HEK293 (cell line): Measurements from ENCODE around the gene DEAF1.

Experiments
- CTCF ChIP-seq: fragments of 450-650 bp; formaldehyde crosslinking; IDR thresholded peaks from 2 replicates; pipeline ENCODE4 v1.5.1; 2016; ENCODE audit warnings: missing biosample characterization, missing genetic modification characterization
- HOXA7 ChIP-seq: sonication (generic); formaldehyde crosslinking; IDR thresholded peaks from 2 replicates; pipeline ENCODE4 v1.8.1; 2022; ENCODE audit warnings: missing genetic modification reagents, borderline replicate concordance
- PBX3 ChIP-seq: sonication (generic); formaldehyde crosslinking; IDR thresholded peaks from 2 replicates; pipeline ENCODE4 v1.8.1; 2022; ENCODE audit warnings: mild to moderate bottlenecking, moderate library complexity, missing genetic modification reagents
- ZBTB21 ChIP-seq: fragments of 450-650 bp; formaldehyde crosslinking; IDR thresholded peaks from 2 replicates; pipeline ENCODE4 v1.5.1; 2017; ENCODE audit warnings: missing biosample characterization, missing genetic modification characterization
- ZBTB7A ChIP-seq: fragments of 450-650 bp; formaldehyde crosslinking; IDR thresholded peaks from 2 replicates; pipeline ENCODE4 v1.5.1; 2016; ENCODE audit warnings: low read depth, missing biosample characterization, missing genetic modification characterization
- ZEB2 ChIP-seq: fragments of 450-650 bp; formaldehyde crosslinking; IDR thresholded peaks from 2 replicates; pipeline ENCODE4 v1.5.1; 2016; ENCODE audit warnings: missing biosample characterization, missing genetic modification characterization
- ZFP3 ChIP-seq: fragments of 450-650 bp; formaldehyde crosslinking; IDR thresholded peaks from 2 replicates; pipeline ENCODE4 v1.5.1; 2016; ENCODE audit warnings: low read depth, missing biosample characterization, missing genetic modification characterization
- ZNF121 ChIP-seq: fragments of 450-650 bp; formaldehyde crosslinking; IDR thresholded peaks from 2 replicates; pipeline ENCODE4 v1.5.1; 2016; ENCODE audit warnings: missing biosample characterization, missing genetic modification characterization
- ZNF16 ChIP-seq: fragments of 450-650 bp; formaldehyde crosslinking; IDR thresholded peaks from 2 replicates; pipeline ENCODE4 v1.5.1; 2016; ENCODE audit warnings: low read depth, missing biosample characterization, missing genetic modification characterization
- ZNF24 ChIP-seq: fragments of 450-650 bp; formaldehyde crosslinking; IDR thresholded peaks from 2 replicates; pipeline ENCODE4 v1.5.1; 2016; ENCODE audit warnings: missing biosample characterization, missing genetic modification characterization
- ZNF660 ChIP-seq: fragments of 450-650 bp; IDR thresholded peaks from 2 replicates; pipeline ENCODE4 v1.5.1; 2018; ENCODE audit warnings: missing biosample characterization, mild to moderate bottlenecking, missing genetic modification characterization
- ZSCAN16 ChIP-seq: fragments of 450-650 bp; formaldehyde crosslinking; IDR thresholded peaks from 2 replicates; pipeline ENCODE4 v1.5.1; 2016; ENCODE audit warnings: missing biosample characterization, missing genetic modification characterization
- TF ChIP-seq, protein P1 (sequence below): fragments of 450-650 bp; formaldehyde crosslinking; IDR thresholded peaks from 2 replicates; pipeline ENCODE4 v1.5.1; 2016; ENCODE audit warnings: missing biosample characterization, missing genetic modification characterization
- TF ChIP-seq, protein P2 (sequence below): fragments of 450-650 bp; formaldehyde crosslinking; conservative IDR thresholded peaks from 2 replicates; pipeline ENCODE4 v1.5.1; 2016; ENCODE audit warnings: low read depth, missing biosample characterization, missing genetic modification characterization

DNA sequence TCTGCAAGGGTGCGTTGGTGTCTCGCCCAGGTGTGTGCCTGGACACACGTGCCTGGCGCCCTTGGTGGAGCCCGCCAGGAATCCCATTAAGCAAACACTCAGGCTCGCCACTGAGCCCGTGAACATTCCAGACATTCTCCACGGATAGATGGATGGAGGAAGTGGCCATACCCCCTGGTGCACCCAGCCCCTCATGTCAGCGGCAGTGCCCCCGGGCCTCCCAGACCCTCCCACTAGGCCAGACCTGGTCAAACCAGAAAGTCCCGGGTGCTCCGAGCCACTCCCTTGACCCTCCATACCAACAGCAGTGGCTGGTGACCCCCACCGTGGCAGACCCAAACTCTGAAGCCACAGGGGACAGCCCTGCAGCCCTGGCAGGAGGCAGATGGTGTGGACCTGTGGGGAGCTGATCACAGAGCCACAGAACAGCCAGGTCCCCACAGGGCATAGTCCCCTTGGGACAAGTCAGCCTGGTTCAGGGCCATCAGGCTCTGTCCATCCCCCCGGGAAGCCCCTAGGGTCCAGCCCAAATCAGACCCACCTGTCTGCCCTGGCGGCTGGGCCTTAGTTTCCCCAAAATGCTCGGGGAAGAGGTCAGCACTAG, 12.9 kb upstream of the DEAF1 start:
- TF ChIP-seq, protein P1, sequence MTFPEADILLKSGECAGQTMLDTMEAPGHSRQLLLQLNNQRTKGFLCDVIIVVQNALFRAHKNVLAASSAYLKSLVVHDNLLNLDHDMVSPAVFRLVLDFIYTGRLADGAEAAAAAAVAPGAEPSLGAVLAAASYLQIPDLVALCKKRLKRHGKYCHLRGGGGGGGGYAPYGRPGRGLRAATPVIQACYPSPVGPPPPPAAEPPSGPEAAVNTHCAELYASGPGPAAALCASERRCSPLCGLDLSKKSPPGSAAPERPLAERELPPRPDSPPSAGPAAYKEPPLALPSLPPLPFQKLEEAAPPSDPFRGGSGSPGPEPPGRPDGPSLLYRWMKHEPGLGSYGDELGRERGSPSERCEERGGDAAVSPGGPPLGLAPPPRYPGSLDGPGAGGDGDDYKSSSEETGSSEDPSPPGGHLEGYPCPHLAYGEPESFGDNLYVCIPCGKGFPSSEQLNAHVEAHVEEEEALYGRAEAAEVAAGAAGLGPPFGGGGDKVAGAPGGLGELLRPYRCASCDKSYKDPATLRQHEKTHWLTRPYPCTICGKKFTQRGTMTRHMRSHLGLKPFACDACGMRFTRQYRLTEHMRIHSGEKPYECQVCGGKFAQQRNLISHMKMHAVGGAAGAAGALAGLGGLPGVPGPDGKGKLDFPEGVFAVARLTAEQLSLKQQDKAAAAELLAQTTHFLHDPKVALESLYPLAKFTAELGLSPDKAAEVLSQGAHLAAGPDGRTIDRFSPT, result no peak
- TF ChIP-seq ZBTB7A (tag by site-specific recombination), result no peak
- no peak for TF ChIP-seq CTCF (tag by site-specific recombination)
- TF ChIP-seq HOXA7, result no peak
- no peak for TF ChIP-seq ZNF660 (tag by site-specific recombination)
- TF ChIP-seq ZSCAN16 (tag by site-specific recombination), result no peak
- TF ChIP-seq ZEB2 (tag by site-specific recombination), result no peak
- TF ChIP-seq ZNF121 (tag by site-specific recombination), result no peak
- TF ChIP-seq, protein P2, sequence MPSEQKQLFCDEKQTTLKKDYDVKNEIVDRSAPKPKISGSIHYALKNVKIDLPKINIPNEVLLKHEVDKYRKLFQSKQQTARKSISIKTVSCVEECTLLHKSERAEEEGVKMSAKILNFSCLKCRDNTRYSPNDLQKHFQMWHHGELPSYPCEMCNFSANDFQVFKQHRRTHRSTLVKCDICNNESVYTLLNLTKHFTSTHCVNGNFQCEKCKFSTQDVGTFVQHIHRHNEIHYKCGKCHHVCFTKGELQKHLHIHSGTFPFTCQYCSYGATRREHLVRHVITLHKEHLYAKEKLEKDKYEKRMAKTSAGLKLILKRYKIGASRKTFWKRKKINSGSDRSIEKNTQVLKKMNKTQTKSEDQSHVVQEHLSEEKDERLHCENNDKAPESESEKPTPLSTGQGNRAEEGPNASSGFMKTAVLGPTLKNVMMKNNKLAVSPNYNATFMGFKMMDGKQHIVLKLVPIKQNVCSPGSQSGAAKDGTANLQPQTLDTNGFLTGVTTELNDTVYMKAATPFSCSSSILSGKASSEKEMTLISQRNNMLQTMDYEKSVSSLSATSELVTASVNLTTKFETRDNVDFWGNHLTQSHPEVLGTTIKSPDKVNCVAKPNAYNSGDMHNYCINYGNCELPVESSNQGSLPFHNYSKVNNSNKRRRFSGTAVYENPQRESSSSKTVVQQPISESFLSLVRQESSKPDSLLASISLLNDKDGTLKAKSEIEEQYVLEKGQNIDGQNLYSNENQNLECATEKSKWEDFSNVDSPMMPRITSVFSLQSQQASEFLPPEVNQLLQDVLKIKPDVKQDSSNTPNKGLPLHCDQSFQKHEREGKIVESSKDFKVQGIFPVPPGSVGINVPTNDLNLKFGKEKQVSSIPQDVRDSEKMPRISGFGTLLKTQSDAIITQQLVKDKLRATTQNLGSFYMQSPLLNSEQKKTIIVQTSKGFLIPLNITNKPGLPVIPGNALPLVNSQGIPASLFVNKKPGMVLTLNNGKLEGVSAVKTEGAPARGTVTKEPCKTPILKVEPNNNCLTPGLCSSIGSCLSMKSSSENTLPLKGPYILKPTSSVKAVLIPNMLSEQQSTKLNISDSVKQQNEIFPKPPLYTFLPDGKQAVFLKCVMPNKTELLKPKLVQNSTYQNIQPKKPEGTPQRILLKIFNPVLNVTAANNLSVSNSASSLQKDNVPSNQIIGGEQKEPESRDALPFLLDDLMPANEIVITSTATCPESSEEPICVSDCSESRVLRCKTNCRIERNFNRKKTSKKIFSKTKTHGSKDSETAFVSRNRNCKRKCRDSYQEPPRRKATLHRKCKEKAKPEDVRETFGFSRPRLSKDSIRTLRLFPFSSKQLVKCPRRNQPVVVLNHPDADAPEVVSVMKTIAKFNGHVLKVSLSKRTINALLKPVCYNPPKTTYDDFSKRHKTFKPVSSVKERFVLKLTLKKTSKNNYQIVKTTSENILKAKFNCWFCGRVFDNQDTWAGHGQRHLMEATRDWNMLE (tag by site-specific recombination), result no peak
- TF ChIP-seq PBX3 (CRISPR knock-in tag), result no peak
- TF ChIP-seq ZBTB21, result no peak
- no peak for TF ChIP-seq ZNF24 (tag by site-specific recombination)
- TF ChIP-seq ZNF16 (tag by site-specific recombination), result no peak
- no peak for TF ChIP-seq ZFP3 (tag by site-specific recombination)
